Regular cardiac myocyte (primary cell): ENCODE measurements around the gene GNAS. TPM values are rescaled to one million over a fixed set of nuclear protein-coding genes. Genes with fewer than 3 reads are reported as not detected.

Experiments
- total RNA-seq: library from RNA; depleted of rRNA; stranded (reverse); fragments of >200 nt; gene quantifications from 2 replicates; pipeline ENCODE4 v1.2.3, GENCODE V29; 2014

Gene GNAS
- 220 and 244 TPM in 2 replicates for total RNA-seq

DNA sequence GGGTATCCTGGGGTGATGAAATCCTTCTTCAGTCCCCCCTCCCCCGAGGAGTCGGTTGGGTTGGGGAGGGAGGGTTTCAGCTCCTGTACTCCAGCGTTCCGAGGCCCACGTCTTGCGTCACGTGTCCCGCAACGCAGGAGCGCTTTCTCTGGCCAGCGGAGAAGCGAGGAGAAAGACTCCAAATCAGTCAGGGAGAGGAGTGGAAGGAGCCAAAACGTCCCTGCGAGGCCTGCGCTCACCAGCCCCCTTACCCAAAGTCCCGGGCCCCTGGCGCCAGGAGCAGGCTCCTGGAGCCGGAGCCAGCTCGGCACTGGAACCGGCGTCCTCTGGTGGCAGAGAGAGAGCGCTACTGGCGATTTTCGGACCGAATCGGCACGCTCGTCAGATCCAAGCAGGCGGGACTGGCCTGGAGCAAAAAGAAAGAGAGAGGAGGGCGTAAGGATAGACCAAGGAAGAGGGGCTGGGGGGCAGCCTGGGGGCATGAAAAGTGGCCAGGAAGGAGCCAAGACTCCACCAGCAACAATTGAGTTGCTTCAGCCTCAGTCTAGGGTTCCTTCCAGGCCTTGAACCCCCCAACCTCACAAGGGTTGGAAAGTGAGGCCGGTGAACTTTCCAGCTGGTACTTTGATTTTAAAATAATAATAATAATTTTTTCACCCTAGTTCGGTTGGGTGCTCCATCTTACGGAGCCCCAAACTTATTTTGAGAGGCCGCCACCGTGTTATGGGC is at the start of gene GNAS:
TSS of gene GNAS (plus strand) at position 174 of the 729 bp plus-strand sequence.

DNA sequence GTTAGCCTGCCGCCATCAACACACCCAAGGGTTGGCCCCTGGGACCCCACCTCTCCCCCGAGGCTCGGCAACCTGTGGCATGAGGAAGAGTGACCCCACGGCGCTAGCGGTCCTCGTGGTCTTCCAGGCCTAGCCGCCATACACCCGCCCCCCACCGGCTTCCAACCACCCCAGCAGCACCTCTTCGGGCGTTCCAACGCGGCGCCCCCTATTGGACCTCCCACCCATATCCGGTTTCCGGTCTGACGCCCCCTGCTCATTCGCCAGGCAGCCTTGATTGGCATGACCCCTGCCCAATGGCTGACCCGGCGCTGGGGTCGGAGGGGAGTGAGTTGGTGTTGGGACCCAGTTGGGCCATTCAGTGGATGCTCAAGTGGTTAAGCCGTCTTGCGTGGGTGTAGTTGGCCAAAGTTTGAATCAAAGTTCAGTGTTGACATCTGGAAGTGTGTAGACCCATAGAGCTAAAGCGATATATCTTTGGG is 1.8 kb upstream of the GNAS start, which contains the start of gene GNAS-AS1:
TSS of gene GNAS-AS1 (minus strand) at position 210 of the 482 bp plus-strand sequence.

Other genes starting within 250 kb of the GNAS start
- 37.2 and 47.7 TPM in 2 replicates for gene STX16, start 201.4 kb upstream of the GNAS start, total RNA-seq
- 19.7 and 21.4 TPM in 2 replicates for gene NPEPL1, start 159.9 kb upstream of the GNAS start, total RNA-seq
- 0.58 and 1.1 TPM in 2 replicates for gene GNAS-AS1, start 1.8 kb upstream of the GNAS start, total RNA-seq
- gene NELFCD, start 128.5 kb downstream of the GNAS start, total RNA-seq, result 39.7 and 51.0 TPM in 2 replicates
- 144 and 156 TPM in 2 replicates for gene CTSZ, start 154.5 kb downstream of the GNAS start, total RNA-seq
- not detected in 2 replicates for gene TUBB1, start 166.7 kb downstream of the GNAS start, total RNA-seq
- 22.8 and 25.9 TPM in 2 replicates for gene ATP5F1E, start 179.6 kb downstream of the GNAS start, total RNA-seq
- 76.1 and 91.3 TPM in 2 replicates for gene PRELID3B, start 190.1 kb downstream of the GNAS start, total RNA-seq